Panc1 (cell line): ENCODE results near the gene PGM3. TPM values are rescaled to one million over a fixed set of nuclear protein-coding genes. Genes with fewer than 3 reads are reported as not detected.

Source experiments
- ATAC-seq: fragments of 200-7000 bp; cut with Tn5 transposase; 2 replicates; pipeline ENCODE4 v1.9.1; 2020; ENCODE audit warnings: mild to moderate bottlenecking, moderate library complexity
- BruUV-seq: library from RNA; stranded (reverse); fragments of 400-500 nt; replicated peaks from 2 replicates; lab custom pipeline; 2021; lab: Mats Ljungman, UMichigan
- CTCF ChIA-PET: fragments of 300-600 bp; sonication (Branson Sonifier 250); formaldehyde crosslinking; loops from one replicate; lab custom pipeline; 2022; ENCODE audit warnings: antibody characterized with exemption; lab: Charles Lee
- POLR2A ChIA-PET: fragments of 300-600 bp; sonication (Branson Sonifier 250); formaldehyde crosslinking; loops from one replicate; lab custom pipeline; 2022; ENCODE audit warnings: antibody characterized with exemption; lab: Charles Lee
- DNase-seq: peaks from one replicate; pipeline ENCODE4 v3.0.0-alpha.2; 2010; ENCODE audit warnings: low read depth, low spot score
- H3K27ac ChIP-seq: 2 replicates; pipeline ENCODE4 v1.5.1; 2011; ENCODE audit warnings: mild to moderate bottlenecking, low read length, inconsistent platforms
- H3K27me3 ChIP-seq: fragments of 200-500 bp; sonication (Bioruptor generic); 2 replicates; pipeline ENCODE4 v1.6.0; 2014; ENCODE audit warnings: low read length, inconsistent platforms; ENCODE audit not compliant: control insufficient read depth, insufficient read depth
- H3K36me3 ChIP-seq: fragments of 200-500 bp; sonication (Bioruptor generic); 2 replicates; pipeline ENCODE4 v1.5.1; 2014; ENCODE audit warnings: inconsistent platforms, mild to moderate bottlenecking, low read length, moderate library complexity; ENCODE audit not compliant: control insufficient read depth, insufficient read depth
- H3K4me1 ChIP-seq: 2 replicates; pipeline ENCODE4 v1.5.1; 2011; ENCODE audit warnings: inconsistent platforms, mild to moderate bottlenecking, low read length, moderate library complexity; ENCODE audit not compliant: control insufficient read depth, insufficient read depth
- H3K4me3 ChIP-seq, 2 experiments: 2 replicates each; pipeline ENCODE4 v1.5.1; 2011 to 2012; ENCODE audit warnings: low read depth in 2 of 2, low read length in 2 of 2, mild to moderate bottlenecking in 2 of 2, inconsistent platforms in 1 of 2, moderate library complexity in 1 of 2
- H3K9me3 ChIP-seq: fragments of 200-500 bp; sonication (Bioruptor generic); 2 replicates; pipeline ENCODE4 v1.5.1; 2014; ENCODE audit warnings: low read depth, mild to moderate bottlenecking, inconsistent platforms, low read length, moderate library complexity; ENCODE audit not compliant: control insufficient read depth, insufficient read depth
- CTCF ChIP-seq: fragments of 450-650 bp; IDR thresholded peaks from 2 replicates; pipeline ENCODE4 v1.5.1; 2017; ENCODE audit warnings: mild to moderate bottlenecking
- POLR2AphosphoS5 ChIP-seq: IDR thresholded peaks from 2 replicates; pipeline ENCODE4 v1.6.1; 2012; ENCODE audit warnings: mild to moderate bottlenecking, low read depth, low read length, moderate library complexity
- REST ChIP-seq, 2 experiments: IDR thresholded peaks; 2 replicates each; pipeline ENCODE4 v1.6.1; 2011 to 2012; ENCODE audit warnings: low read depth in 2 of 2, control low read depth in 1 of 2, low read length in 1 of 2, mild to moderate bottlenecking in 1 of 2, moderate library complexity in 1 of 2; ENCODE audit not compliant: insufficient read depth in 1 of 2
- SIN3A ChIP-seq: IDR thresholded peaks from 2 replicates; pipeline ENCODE4 v1.6.1; 2012; ENCODE audit warnings: low read depth, mild to moderate bottlenecking, low read length, moderate library complexity, borderline replicate concordance; ENCODE audit not compliant: insufficient read depth
- TCF7L2 ChIP-seq: IDR thresholded peaks from 2 replicates; pipeline ENCODE4 v1.6.1; 2011; ENCODE audit warnings: mild to moderate bottlenecking, low read depth, low read length, inconsistent platforms
- in situ Hi-C: cut with HindIII; loops from 2 replicates; pipeline ENCODE4 v1.10.0; 2016; ENCODE audit warnings: low sequenced_read_pairs, low pct_unique_long_range_greater_than_20kb
- intact Hi-C: fragments of 100-400 bp; cut with micrococcal nuclease; formaldehyde crosslinking; loops from one replicate; pipeline ENCODE4 v1.10.0; 2022; ENCODE audit not compliant: unreplicated experiment
- total RNA-seq: library from RNA; stranded (reverse); gene quantifications from one replicate; pipeline ENCODE4 v1.2.1, GENCODE V29; 2021; ENCODE audit not compliant: unreplicated experiment

Gene PGM3
- total RNA-seq, 1 experiment from 2014 or later, result 55.2 TPM

GRCh38 chr6:83221276-83221675 is 28.2 kb upstream of the PGM3 start:
- Histone ChIP-seq H3K9me3 (no peaks in the 10 kb centered on the region), H3K27ac (no peak overlapping the region), H3K4me1 (no peaks in the 10 kb centered on the region), H3K36me3 (no peaks in the 10 kb centered on the region), H3K4me3 (no peak overlapping the region), H3K27me3 (no peaks in the 10 kb centered on the region)
- intact Hi-C loops, result no loop called here
- ChIA-PET POLR2A (interaction anchor here (0.7 kb wide), 1 partner anchor 210 kb away, joined by 3 read pairs; the partner anchor contains the start of gene ME1), CTCF (interaction anchor here (0.7 kb wide), 1 partner anchor 368 kb away, joined by 4 read pairs; no protein-coding TSS in a partner anchor)
- in situ Hi-C loops, result no loop called here
- DNase-seq (no peak), ATAC-seq (no peak)
- no TSS peak for BruUV-seq
- no peak for TF ChIP-seq CTCF
- TF ChIP-seq POLR2AphosphoS5, result no peak
- TF ChIP-seq REST (IDR thresholded peaks at IDR 0.05; ENCODE audit: insufficient read depth in 1 of 2, low read depth in 2 of 2, low read length in 1 of 2), result no peak
- no peak for TF ChIP-seq TCF7L2
- no peak for TF ChIP-seq SIN3A

GRCh38 chr6:83220121-83220520 is 27.1 kb upstream of the PGM3 start:
- Histone ChIP-seq H3K36me3 (no peaks in the 10 kb centered on the region), H3K4me3 (no peak overlapping the region), H3K4me1 (no peaks in the 10 kb centered on the region), H3K27me3 (no peaks in the 10 kb centered on the region), H3K9me3 (no peaks in the 10 kb centered on the region), H3K27ac (no peak overlapping the region)
- in situ Hi-C loops (no loop called here), intact Hi-C loops (no loop called here)
- ATAC-seq (no peak), DNase-seq (no peak)
- ChIA-PET POLR2A (no interaction called here), CTCF (no interaction called here)
- TF ChIP-seq REST (IDR thresholded peaks at IDR 0.05; ENCODE audit: insufficient read depth in 1 of 2, low read depth in 2 of 2, low read length in 1 of 2) (no peak), CTCF (no peak), POLR2AphosphoS5 (no peak), TCF7L2 (no peak)
- no TSS peak for BruUV-seq
